ENCODE data around the gene ALX3. TPM values are rescaled to one million over a fixed set of nuclear protein-coding genes. Genes with fewer than 3 reads are reported as not detected.
"Not testable (repeated sequence)": the region's sequence is repeated elsewhere in the genome, so short reads cannot be mapped to it uniquely, and the experiment has no call there.

Gene ALX3
- total RNA-seq, 4 donors from 2014 or later, result not detected

- Histone ChIP-seq H3K27ac (no peak overlapping the region), H3K36me3 (no peaks in the 10 kb centered on the region), H3K27me3 (no peaks in the 10 kb centered on the region), H3K4me1 (peaks cover 4 to 23% (median 16%) of the 10 kb centered on the region in 4 donors), H3K4me3 (no peak overlapping the region), H3K9me3 (no peaks in the 10 kb centered on the region)
- TF ChIP-seq EP300 (IDR thresholded peaks at IDR 0.05; ENCODE audit: low read depth) (no peak), CTCF (IDR thresholded peaks at IDR 0.05) (no peak), POLR2AphosphoS5 (IDR thresholded peaks at IDR 0.05) (no peak), POLR2A (IDR thresholded peaks at IDR 0.05) (no peak)
- WGBS, 2 donors (ENCODE audit: low coverage in 1 of 2), result 84 to 97% methylated on average over 2 of the region's 2 CpGs
- intact Hi-C loops (cut with DNase I; ENCODE audit: low total_unique reads) (no loop called here), in situ Hi-C loops (cut with MboI; ENCODE audit: low pct_ligation_motif_present in 1 of 4, low pct_unique_long_range_greater_than_20kb in 1 of 4, low sequenced_read_pairs in 3 of 4) (loop anchor here in 1 of 4 donors (25.0 kb wide), 1 partner anchor 305 kb away; the partner anchor contains the start of gene RBM15)
- DNase-seq, result no peak
Observed at GRCh38 chr1:110032327-110032726, 38.1 kb downstream of the ALX3 start.

DNA sequence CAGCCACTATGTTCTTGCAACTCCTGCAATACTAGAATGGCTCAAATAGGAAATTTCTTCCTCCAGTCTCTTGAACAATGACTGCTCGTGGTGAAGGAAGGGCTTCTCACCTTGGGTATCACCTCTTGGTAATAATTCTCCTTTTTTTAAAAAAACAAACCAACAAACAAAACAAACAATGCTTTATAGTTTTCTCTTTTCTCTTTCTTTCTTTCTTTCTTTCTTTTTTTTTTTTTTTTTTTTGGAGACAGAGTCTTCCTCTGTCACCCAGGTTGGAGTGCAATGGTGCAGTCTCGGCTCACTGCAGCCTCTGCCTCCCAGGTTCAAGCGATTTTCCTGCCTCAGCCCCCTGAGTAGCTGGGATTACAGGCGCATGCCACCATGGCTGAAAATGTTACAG is 39.8 kb downstream of the ALX3 start:
- in situ Hi-C loops (cut with MboI; ENCODE audit: low pct_ligation_motif_present in 1 of 4, low pct_unique_long_range_greater_than_20kb in 1 of 4, low sequenced_read_pairs in 3 of 4), result loop anchor here in 1 of 4 donors (25.0 kb wide), 1 partner anchor 307 kb away; the partner anchor contains the start of gene RBM15
- intact Hi-C loops (cut with DNase I; ENCODE audit: low total_unique reads); H3K27me3 ChIP-seq; DNase-seq; H3K4me3 ChIP-seq; H3K36me3 ChIP-seq; H3K9me3 ChIP-seq: not testable (repeated sequence)
- Histone ChIP-seq H3K27ac (peak overlapping the region in 1 of 4 donors; percentile 3), H3K4me1 (peaks cover 3 to 12% (median 10%) of the 10 kb centered on the region in 4 donors)
- WGBS, 2 donors (ENCODE audit: low coverage in 1 of 2), result 82% methylated on average over 4 of the region's 4 CpGs; no CpG with 5 or more reads in 1 of the 2 donors

DNA sequence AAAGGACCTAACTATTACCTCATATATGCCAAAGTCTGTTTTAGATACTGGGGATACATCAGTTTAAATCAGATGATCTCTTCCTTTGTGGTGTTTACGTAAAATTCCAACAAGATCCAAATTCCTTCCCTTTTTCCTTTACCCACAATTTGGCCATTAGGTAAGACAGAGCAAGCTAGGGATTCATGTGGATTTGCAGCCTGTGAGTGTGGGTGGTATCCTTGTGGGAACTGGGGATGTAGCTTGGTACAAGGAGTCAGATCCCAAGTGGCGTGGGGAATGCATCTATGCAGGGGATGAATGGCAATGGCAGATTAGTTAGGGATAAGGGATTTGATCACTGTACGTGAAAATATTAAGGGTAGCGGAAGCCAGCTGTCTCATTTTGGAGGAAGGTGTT is 45.9 kb downstream of the ALX3 start:
- in situ Hi-C loops (cut with MboI; ENCODE audit: low pct_ligation_motif_present in 1 of 4, low pct_unique_long_range_greater_than_20kb in 1 of 4, low sequenced_read_pairs in 3 of 4) (loop anchor here in 1 of 4 donors (25.0 kb wide), 1 partner anchor 313 kb away; the partner anchor contains the start of gene RBM15), intact Hi-C loops (cut with DNase I; ENCODE audit: low total_unique reads) (no loop called here)
- Histone ChIP-seq H3K27me3 (no peaks in the 10 kb centered on the region), H3K9me3 (no peaks in the 10 kb centered on the region), H3K27ac (no peak overlapping the region), H3K4me1 (no peaks in the 10 kb centered on the region), H3K36me3 (peaks cover 0 to 45% (median 17%) of the 10 kb centered on the region in 4 donors), H3K4me3 (no peak overlapping the region)
- no peak for DNase-seq
- WGBS, 2 donors (ENCODE audit: low coverage in 1 of 2), result 87 to 93% methylated on average over 4 of the region's 4 CpGs
- TF ChIP-seq CTCF (IDR thresholded peaks at IDR 0.05) (no peak), POLR2AphosphoS5 (IDR thresholded peaks at IDR 0.05) (no peak), POLR2A (IDR thresholded peaks at IDR 0.05) (no peak), EP300 (IDR thresholded peaks at IDR 0.05; ENCODE audit: low read depth) (no peak)

DNA sequence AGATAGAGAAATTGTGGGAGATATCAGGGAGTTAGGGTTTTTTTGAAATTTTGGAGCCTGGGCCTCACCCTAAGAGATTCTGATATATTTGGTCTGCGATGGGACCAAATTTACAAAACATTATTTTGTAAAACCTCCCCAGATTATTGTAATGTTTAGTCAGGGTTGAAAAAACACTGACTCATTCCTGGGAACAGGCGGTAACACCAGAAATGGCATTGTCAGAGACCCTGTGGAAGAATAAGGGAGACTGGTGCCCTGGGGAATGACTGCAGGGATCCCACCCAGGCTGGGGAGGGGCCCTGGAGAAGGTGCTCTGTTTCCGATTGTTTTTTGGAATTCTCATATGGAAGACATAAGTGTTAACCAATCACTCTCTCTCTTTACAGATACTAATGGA is 49.2 kb downstream of the ALX3 start:
- no peaks in the 10 kb centered on the region for H3K9me3 ChIP-seq
- no peak overlapping the region for H3K27ac ChIP-seq
- WGBS, 2 donors (ENCODE audit: low coverage in 1 of 2), result 90 to 100% methylated on average over 2 to 3 of the region's 3 CpGs
- TF ChIP-seq CTCF (IDR thresholded peaks at IDR 0.05) (no peak), EP300 (IDR thresholded peaks at IDR 0.05; ENCODE audit: low read depth) (no peak), POLR2A (IDR thresholded peaks at IDR 0.05) (no peak), POLR2AphosphoS5 (IDR thresholded peaks at IDR 0.05) (no peak)
- DNase-seq, result no peak
- no peaks in the 10 kb centered on the region for H3K27me3 ChIP-seq
- intact Hi-C loops (cut with DNase I; ENCODE audit: low total_unique reads), result no loop called here
- H3K4me3 ChIP-seq, result no peak overlapping the region
- H3K4me1 ChIP-seq, result no peaks in the 10 kb centered on the region
- H3K36me3 ChIP-seq, result peaks cover 3 to 78% (median 35%) of the 10 kb centered on the region in 4 donors
- in situ Hi-C loops (cut with MboI; ENCODE audit: low pct_ligation_motif_present in 1 of 4, low pct_unique_long_range_greater_than_20kb in 1 of 4, low sequenced_read_pairs in 3 of 4), result no loop called here

DNA sequence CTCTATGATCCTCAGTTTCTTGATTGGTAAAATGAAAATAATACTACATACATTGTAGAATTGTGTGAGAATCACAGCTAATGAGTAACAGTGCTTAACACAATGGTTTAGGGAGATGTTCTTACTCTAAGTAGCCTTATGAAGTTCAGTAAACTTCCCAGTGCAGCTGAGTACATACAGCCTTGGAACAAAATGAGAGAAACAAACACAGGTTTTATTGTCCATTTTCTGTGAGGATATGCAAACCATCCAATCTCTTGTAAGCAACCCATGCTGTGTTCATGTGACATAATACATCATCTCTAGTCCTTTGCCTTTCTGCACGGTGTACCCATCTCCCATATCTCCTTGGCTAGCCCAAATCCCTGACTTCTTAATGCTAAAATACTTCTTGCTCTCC is 50.7 kb downstream of the ALX3 start:
- Histone ChIP-seq H3K36me3 (peaks cover 3 to 93% (median 43%) of the 10 kb centered on the region in 4 donors), H3K27me3 (no peaks in the 10 kb centered on the region), H3K9me3 (no peaks in the 10 kb centered on the region), H3K4me1 (no peaks in the 10 kb centered on the region), H3K27ac (no peak overlapping the region), H3K4me3 (no peak overlapping the region)
- TF ChIP-seq POLR2AphosphoS5 (IDR thresholded peaks at IDR 0.05) (no peak), POLR2A (IDR thresholded peaks at IDR 0.05) (no peak), CTCF (IDR thresholded peaks at IDR 0.05) (no peak), EP300 (IDR thresholded peaks at IDR 0.05; ENCODE audit: low read depth) (no peak)
- 33 to 48% methylated on average over 1 of the region's 1 CpG for WGBS, 2 donors (ENCODE audit: low coverage in 1 of 2)
- in situ Hi-C loops (cut with MboI; ENCODE audit: low pct_ligation_motif_present in 1 of 4, low pct_unique_long_range_greater_than_20kb in 1 of 4, low sequenced_read_pairs in 3 of 4), result no loop called here
- intact Hi-C loops (cut with DNase I; ENCODE audit: low total_unique reads), result no loop called here
- DNase-seq, result no peak

Data from transverse colon (tissue), 4 donors.